Neural crest cell (in vitro differentiated cells): ENCODE results near the gene SPATA6L. TPM values are rescaled to one million over a fixed set of nuclear protein-coding genes. Genes with fewer than 3 reads are reported as not detected.

Experiments
- DNase-seq: peaks from one replicate; pipeline ENCODE4 v3.0.0; 2021; ENCODE audit warnings: low read depth, mixed read lengths, low spot score
- H3K27ac Mint-ChIP-seq: one replicate; pipeline ENCODE4 v1.8.0; 2021; ENCODE audit warnings: mild to moderate bottlenecking, mixed read lengths; ENCODE audit not compliant: unreplicated experiment
- H3K27me3 Mint-ChIP-seq: 2 replicates; pipeline ENCODE4 v1.8.0; 2021; ENCODE audit warnings: low read depth, mild to moderate bottlenecking, mixed read lengths
- H3K36me3 Mint-ChIP-seq: 2 replicates; pipeline ENCODE4 v1.8.0; 2021; ENCODE audit warnings: low read depth, mild to moderate bottlenecking, mixed read lengths
- H3K4me1 Mint-ChIP-seq: 2 replicates; pipeline ENCODE4 v1.8.0; 2021; ENCODE audit warnings: mixed read lengths
- H3K4me3 Mint-ChIP-seq: one replicate; pipeline ENCODE4 v1.8.0; 2021; ENCODE audit warnings: mild to moderate bottlenecking, mixed read lengths
- H3K9me3 Mint-ChIP-seq: 2 replicates; pipeline ENCODE4 v1.8.0; 2021; ENCODE audit warnings: mixed read lengths
- CTCF ChIP-seq: fragments of 200-600 bp; sonication (generic); conservative IDR thresholded peaks from 2 replicates; pipeline ENCODE4 v1.5.0; 2021; ENCODE audit warnings: antibody characterized with exemption, mild to moderate bottlenecking
- total RNA-seq: library from RNA; stranded (reverse); gene quantifications from 2 replicates; pipeline ENCODE4 v1.2.1, GENCODE V29; 2021

SPATA6L gene
- total RNA-seq, 1 donor from 2014 or later, result 0.44 TPM

DNA sequence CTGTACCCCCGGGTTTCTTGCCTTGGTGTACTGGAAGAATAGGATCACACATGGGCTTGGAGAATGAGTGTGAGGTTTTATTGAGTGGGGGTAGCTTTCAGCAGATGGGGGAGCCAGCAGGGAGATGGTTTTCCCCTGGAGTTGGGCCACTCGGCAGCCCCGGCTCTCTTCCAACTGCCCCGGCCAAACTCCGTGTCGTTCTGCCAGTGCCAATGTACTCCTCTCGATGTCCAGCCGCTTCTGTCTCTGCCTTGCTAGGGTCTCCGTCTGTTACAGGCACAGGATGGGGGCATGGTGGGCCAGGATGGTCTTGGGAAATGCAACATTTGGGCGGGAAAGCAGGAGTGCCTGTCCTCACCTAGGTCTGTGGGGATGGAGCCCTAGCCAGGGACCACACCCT lies 11.7 kb downstream of the SPATA6L start:
- H3K27me3 Mint-ChIP-seq, result no peaks in the 10 kb centered on the region
- no peak overlapping the region for H3K27ac Mint-ChIP-seq
- TF ChIP-seq CTCF, result no peak
- H3K9me3 Mint-ChIP-seq, result no peaks in the 10 kb centered on the region
- H3K36me3 Mint-ChIP-seq, result no peaks in the 10 kb centered on the region
- no peaks in the 10 kb centered on the region for H3K4me1 Mint-ChIP-seq
- no peak for DNase-seq
- H3K4me3 Mint-ChIP-seq, result no peak overlapping the region

- no peaks in the 10 kb centered on the region for H3K27me3 Mint-ChIP-seq
Measured at GRCh38 chr9:4654084-4654483, 12.2 kb downstream of the SPATA6L start.

DNA sequence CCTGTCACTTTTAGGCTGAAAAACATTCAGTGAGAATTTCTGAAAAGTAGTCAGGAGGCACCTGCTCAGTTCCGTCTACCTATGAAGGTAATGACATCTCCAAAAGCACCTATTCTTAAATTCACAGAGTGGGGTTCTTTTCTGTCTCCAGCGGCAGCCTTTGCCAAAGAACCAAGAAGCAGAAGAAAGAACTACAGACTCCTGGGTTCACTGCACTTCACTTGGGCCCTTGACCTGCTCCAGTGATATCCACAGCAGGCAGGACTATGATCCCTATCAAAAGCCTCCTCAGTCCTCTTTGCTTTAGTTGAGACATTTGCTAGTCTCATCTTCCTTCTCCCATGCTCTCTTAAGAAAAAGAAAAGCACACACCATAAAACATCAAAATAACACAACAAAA lies 23.9 kb downstream of the SPATA6L start:
- DNase-seq, result no peak
- Mint-ChIP-seq H3K4me1 (peaks cover 5% of the 10 kb centered on the region), H3K27ac (no peak overlapping the region), H3K36me3 (no peaks in the 10 kb centered on the region), H3K27me3 (no peaks in the 10 kb centered on the region), H3K9me3 (no peaks in the 10 kb centered on the region), H3K4me3 (no peak overlapping the region)
- TF ChIP-seq CTCF, result no peak

More at GRCh38 chr9:4654084-4654483, 12.2 kb downstream of the SPATA6L start:
- H3K9me3 Mint-ChIP-seq, result no peaks in the 10 kb centered on the region
- no peaks in the 10 kb centered on the region for H3K36me3 Mint-ChIP-seq
- no peak overlapping the region for H3K4me3 Mint-ChIP-seq
- H3K4me1 Mint-ChIP-seq, result no peaks in the 10 kb centered on the region
- DNase-seq, result no peak
- no peak for TF ChIP-seq CTCF
- H3K27ac Mint-ChIP-seq, result no peak overlapping the region

GRCh38 chr9:4640027-4640426 lies 26.3 kb downstream of the SPATA6L start:
- DNase-seq, result peak; percentile 18
- Mint-ChIP-seq H3K27me3 (no peaks in the 10 kb centered on the region), H3K27ac (no peak overlapping the region), H3K9me3 (no peaks in the 10 kb centered on the region), H3K36me3 (no peaks in the 10 kb centered on the region), H3K4me1 (peaks cover 5% of the 10 kb centered on the region), H3K4me3 (no peak overlapping the region)
- peak; percentile 65 for TF ChIP-seq CTCF

- H3K36me3 Mint-ChIP-seq, result no peaks in the 10 kb centered on the region
- H3K9me3 Mint-ChIP-seq, result no peaks in the 10 kb centered on the region
- no peak overlapping the region for H3K27ac Mint-ChIP-seq
- H3K4me3 Mint-ChIP-seq, result no peak overlapping the region
- DNase-seq, result no peak
- H3K27me3 Mint-ChIP-seq, result no peaks in the 10 kb centered on the region
- no peak for TF ChIP-seq CTCF
- H3K4me1 Mint-ChIP-seq, result peaks cover 5% of the 10 kb centered on the region
Measured at GRCh38 chr9:4639420-4639819, 26.9 kb downstream of the SPATA6L start.

DNA sequence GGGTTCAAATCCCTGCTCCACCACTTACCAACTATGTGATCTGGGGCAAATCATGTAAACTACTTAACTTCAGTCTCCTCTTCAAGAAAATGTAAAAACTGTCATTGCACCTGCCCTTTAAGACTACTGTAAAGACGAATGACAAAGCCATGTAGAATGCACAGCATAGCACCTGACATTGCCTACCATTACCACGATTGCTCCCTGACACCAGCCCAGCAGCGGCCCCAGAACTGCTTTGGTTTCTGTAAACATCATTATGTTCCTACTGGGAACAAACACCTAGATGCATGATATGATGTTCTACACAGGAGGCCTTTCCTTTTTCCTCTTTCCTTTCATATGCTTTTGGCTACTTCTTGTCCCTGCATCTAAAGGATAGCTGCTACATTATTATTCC lies 27.3 kb downstream of the SPATA6L start:
- no peaks in the 10 kb centered on the region for H3K9me3 Mint-ChIP-seq
- no peak overlapping the region for H3K4me3 Mint-ChIP-seq
- no peaks in the 10 kb centered on the region for H3K27me3 Mint-ChIP-seq
- DNase-seq, result no peak
- peaks cover 5% of the 10 kb centered on the region for H3K4me1 Mint-ChIP-seq
- no peak for TF ChIP-seq CTCF
- no peaks in the 10 kb centered on the region for H3K36me3 Mint-ChIP-seq
- H3K27ac Mint-ChIP-seq, result no peak overlapping the region
